Neural progenitor cell (in vitro differentiated cells): ENCODE measurements around the gene ARID5B. TPM values are rescaled to one million over a fixed set of nuclear protein-coding genes. Genes with fewer than 3 reads are reported as not detected.

Source experiments
- DNase-seq: peaks from one replicate; pipeline ENCODE4 v3.0.0-alpha.2; 2016; ENCODE audit warnings: low spot score
- H2AFZ ChIP-seq: fragments of 200-600 bp; sonication (generic); replicated peaks from 2 replicates; pipeline ENCODE4 v1.6.1; 2016; ENCODE audit warnings: antibody characterized with exemption
- H3F3A ChIP-seq: fragments of 200-600 bp; sonication (generic); 2 replicates; pipeline ENCODE4 v1.6.1; 2016; ENCODE audit warnings: antibody characterized with exemption, low read depth
- H3K27ac ChIP-seq: fragments of 200-600 bp; sonication (generic); 2 replicates; pipeline ENCODE4 v1.5.1; 2016; ENCODE audit warnings: mild to moderate bottlenecking
- H3K27me3 ChIP-seq: fragments of 200-600 bp; sonication (generic); 2 replicates; pipeline ENCODE4 v1.6.1; 2016; ENCODE audit warnings: mild to moderate bottlenecking, moderate library complexity
- H3K36me3 ChIP-seq: fragments of 200-600 bp; sonication (generic); 2 replicates; pipeline ENCODE4 v1.5.1; 2016
- H3K4me1 ChIP-seq: fragments of 200-600 bp; sonication (generic); 2 replicates; pipeline ENCODE4 v1.6.1; 2016; ENCODE audit warnings: mixed run types
- H3K4me2 ChIP-seq: fragments of 200-600 bp; sonication (generic); 2 replicates; pipeline ENCODE4 v1.6.1; 2016
- H3K4me3 ChIP-seq: fragments of 200-600 bp; sonication (generic); 2 replicates; pipeline ENCODE4 v1.5.1; 2016
- H3K79me2 ChIP-seq: fragments of 200-600 bp; sonication (generic); 2 replicates; pipeline ENCODE4 v1.6.1; 2016; ENCODE audit warnings: low read depth
- H3K9ac ChIP-seq: fragments of 200-600 bp; sonication (generic); 2 replicates; pipeline ENCODE4 v1.6.1; 2016
- H3K9me3 ChIP-seq: fragments of 200-600 bp; sonication (generic); 2 replicates; pipeline ENCODE4 v1.5.1; 2016; ENCODE audit warnings: low read depth
- H4K20me1 ChIP-seq: fragments of 200-600 bp; sonication (generic); 2 replicates; pipeline ENCODE4 v1.6.1; 2016; ENCODE audit warnings: low read depth
- H3K27ac Mint-ChIP-seq: 3 replicates; pipeline ENCODE4 v1.8.0; 2021; ENCODE audit warnings: mixed read lengths
- H3K27me3 Mint-ChIP-seq: 2 replicates; pipeline ENCODE4 v1.8.0; 2022; ENCODE audit warnings: low read depth, mild to moderate bottlenecking, inconsistent platforms, moderate library complexity, mixed read lengths; ENCODE audit not compliant: insufficient read depth
- H3K36me3 Mint-ChIP-seq: 3 replicates; pipeline ENCODE4 v1.8.0; 2021; ENCODE audit warnings: mixed read lengths
- H3K4me1 Mint-ChIP-seq: 3 replicates; pipeline ENCODE4 v1.8.0; 2021; ENCODE audit warnings: mixed read lengths
- H3K4me3 Mint-ChIP-seq: 3 replicates; pipeline ENCODE4 v1.8.0; 2021; ENCODE audit warnings: mild to moderate bottlenecking, moderate library complexity, mixed read lengths
- H3K9me3 Mint-ChIP-seq: 3 replicates; pipeline ENCODE4 v1.8.0; 2020; ENCODE audit warnings: mixed read lengths
- CTCF ChIP-seq: fragments of 200-600 bp; sonication (generic); IDR thresholded peaks from 2 replicates; pipeline ENCODE4 v1.5.1; 2017; ENCODE audit warnings: antibody characterized with exemption, mild to moderate bottlenecking
- EZH2 ChIP-seq: fragments of 200-600 bp; sonication (generic); IDR thresholded peaks from 2 replicates; pipeline ENCODE4 v1.6.1; 2017; ENCODE audit warnings: antibody characterized with exemption, mild to moderate bottlenecking, moderate library complexity
- EZH2phosphoT487 ChIP-seq: fragments of 200-600 bp; sonication (generic); IDR thresholded peaks from 2 replicates; pipeline ENCODE4 v1.6.1; 2017; ENCODE audit warnings: antibody characterized with exemption
- total RNA-seq: library from RNA; depleted of rRNA; stranded (reverse); fragments of >200 nt; gene quantifications from 2 replicates; pipeline ENCODE4 v1.2.3, GENCODE V29; 2015; ENCODE audit warnings: low replicate concordance

Gene ARID5B
- total RNA-seq, 1 donor from 2014 or later, result 1.5 TPM

DNA sequence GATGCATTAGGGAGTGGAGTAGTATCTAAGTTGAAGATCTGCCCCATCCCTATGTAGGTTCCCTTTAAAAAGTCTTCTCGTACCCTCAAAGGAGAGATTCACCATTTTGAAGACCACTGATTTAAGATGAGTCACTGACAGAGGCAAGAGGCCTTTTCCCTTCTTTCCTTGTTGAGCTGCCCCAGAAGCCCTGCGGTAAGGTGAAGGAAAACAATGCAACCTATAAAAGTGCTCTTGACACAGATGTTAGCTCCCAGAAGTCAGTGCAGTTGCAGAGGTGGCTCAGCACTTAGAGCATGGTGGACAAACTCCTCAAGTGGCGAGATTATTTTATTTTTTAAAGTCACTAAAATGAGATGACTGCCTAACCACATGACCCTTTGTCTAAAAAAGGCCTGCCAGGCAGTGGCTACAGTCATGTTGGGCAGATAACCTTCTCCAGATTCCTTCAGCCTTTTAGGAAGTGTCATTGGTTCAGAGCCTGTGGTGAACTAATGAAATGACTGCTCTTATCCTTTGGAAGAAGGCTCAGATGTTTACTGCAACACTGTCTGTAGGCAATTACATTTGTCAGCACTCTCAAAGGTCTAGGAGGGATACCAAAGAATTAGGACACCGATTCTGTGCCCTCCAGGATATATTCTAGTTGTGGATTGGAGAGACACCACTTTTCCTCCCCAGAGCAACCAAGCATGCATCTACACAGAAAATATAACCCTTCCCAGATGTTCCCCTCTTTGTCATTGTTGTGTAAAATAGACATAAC, 88.7 kb downstream of the ARID5B start:
- Histone ChIP-seq H3K27me3 (no peaks in the 10 kb centered on the region), H2AFZ (no peak overlapping the region), H3K4me1 (peaks cover 30% of the 10 kb centered on the region), H3F3A (no peaks in the 10 kb centered on the region), H4K20me1 (no peaks in the 10 kb centered on the region), H3K9me3 (no peaks in the 10 kb centered on the region), H3K36me3 (no peaks in the 10 kb centered on the region), H3K9ac (no peak overlapping the region), H3K79me2 (no peaks in the 10 kb centered on the region), H3K4me3 (no peak overlapping the region), H3K27ac (no peak overlapping the region), H3K4me2 (no peak overlapping the region)
- H3K36me3 Mint-ChIP-seq, result peaks cover 4% of the 10 kb centered on the region
- no peak overlapping the region for H3K27ac Mint-ChIP-seq
- peaks cover 38% of the 10 kb centered on the region for H3K4me1 Mint-ChIP-seq
- DNase-seq, result no peak
- TF ChIP-seq CTCF (no peak), EZH2 (no peak), EZH2phosphoT487 (no peak)
- H3K27me3 Mint-ChIP-seq, result peaks cover 4% of the 10 kb centered on the region
- H3K9me3 Mint-ChIP-seq, result peaks cover 5% of the 10 kb centered on the region
- H3K4me3 Mint-ChIP-seq, result no peak overlapping the region

- TF ChIP-seq CTCF (no peak), EZH2 (no peak), EZH2phosphoT487 (no peak)
- Histone ChIP-seq H3K4me1 (peaks cover 34% of the 10 kb centered on the region), H3F3A (no peaks in the 10 kb centered on the region), H3K79me2 (no peaks in the 10 kb centered on the region), H3K27ac (no peak overlapping the region), H2AFZ (no peak overlapping the region), H3K9me3 (no peaks in the 10 kb centered on the region), H3K9ac (no peak overlapping the region), H3K36me3 (no peaks in the 10 kb centered on the region), H3K4me2 (no peak overlapping the region), H4K20me1 (no peaks in the 10 kb centered on the region), H3K27me3 (no peaks in the 10 kb centered on the region), H3K4me3 (no peak overlapping the region)
- Mint-ChIP-seq H3K27me3 (peaks cover 4% of the 10 kb centered on the region), H3K4me3 (no peak overlapping the region), H3K36me3 (peaks cover 4% of the 10 kb centered on the region), H3K9me3 (peaks cover 5% of the 10 kb centered on the region), H3K27ac (no peak overlapping the region), H3K4me1 (peaks cover 41% of the 10 kb centered on the region)
- no peak for DNase-seq
These were observed 89.2 kb downstream of the ARID5B start for GRCh38 chr10:61990761-61991135.

DNA sequence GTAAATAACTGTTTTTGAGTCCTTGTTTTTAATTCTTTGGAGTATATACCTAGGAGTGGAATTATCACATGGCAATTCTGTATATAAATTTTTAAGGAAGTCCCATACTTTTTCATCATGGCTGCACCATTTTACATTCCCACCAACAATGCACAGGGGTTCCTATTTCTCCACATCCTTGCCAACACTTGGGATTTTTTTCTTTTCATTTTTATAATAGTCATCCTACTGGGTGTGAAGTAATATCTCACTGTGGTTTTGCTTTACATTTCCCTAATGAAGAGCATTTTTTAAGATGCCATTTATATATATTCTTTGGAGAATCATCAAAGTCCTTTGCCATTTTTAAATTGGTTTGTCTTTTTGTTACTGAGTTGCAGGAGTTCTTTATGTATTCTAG, 89.7 kb downstream of the ARID5B start:
- H3K27ac Mint-ChIP-seq, result no peak overlapping the region

More for the DNA sequence above, 89.7 kb downstream of the ARID5B start:
- H3K4me1 ChIP-seq, result peaks cover 34% of the 10 kb centered on the region
- H2AFZ ChIP-seq, result no peak overlapping the region
- H3K27ac ChIP-seq, result no peak overlapping the region
- H3K79me2 ChIP-seq, result no peaks in the 10 kb centered on the region
- H3F3A ChIP-seq, result no peaks in the 10 kb centered on the region
- H4K20me1 ChIP-seq, result no peaks in the 10 kb centered on the region
- no peaks in the 10 kb centered on the region for H3K36me3 ChIP-seq
- no peak for DNase-seq
- no peak overlapping the region for H3K4me3 Mint-ChIP-seq
- peaks cover 5% of the 10 kb centered on the region for H3K9me3 Mint-ChIP-seq
- TF ChIP-seq EZH2phosphoT487 (no peak), CTCF (no peak), EZH2 (no peak)
- no peak overlapping the region for H3K4me2 ChIP-seq
- no peaks in the 10 kb centered on the region for H3K27me3 ChIP-seq
- peaks cover 4% of the 10 kb centered on the region for H3K36me3 Mint-ChIP-seq
- H3K4me3 ChIP-seq, result no peak overlapping the region
- no peak overlapping the region for H3K9ac ChIP-seq
- peaks cover 4% of the 10 kb centered on the region for H3K27me3 Mint-ChIP-seq
- H3K9me3 ChIP-seq, result no peaks in the 10 kb centered on the region
- peaks cover 42% of the 10 kb centered on the region for H3K4me1 Mint-ChIP-seq
